Activated CD4-positive, alpha-beta T cell treated with anti-CD3 and anti-CD28 coated beads, Interleukin-2, amount 50 U/mL, for 16 hours (primary cell): Measurements from ENCODE around the gene CXXC1.
A peak's percentile ranks its signal among the peaks of the same experiment; 100 is the strongest.
"Not testable (repeated sequence)": the region's sequence is repeated elsewhere in the genome, so short reads cannot be mapped to it uniquely, and the experiment has no call there.

Source experiments
- DNase-seq: peaks from one replicate; pipeline ENCODE4 v3.0.0-alpha.2; 2020

The CXXC1 gene

DNA sequence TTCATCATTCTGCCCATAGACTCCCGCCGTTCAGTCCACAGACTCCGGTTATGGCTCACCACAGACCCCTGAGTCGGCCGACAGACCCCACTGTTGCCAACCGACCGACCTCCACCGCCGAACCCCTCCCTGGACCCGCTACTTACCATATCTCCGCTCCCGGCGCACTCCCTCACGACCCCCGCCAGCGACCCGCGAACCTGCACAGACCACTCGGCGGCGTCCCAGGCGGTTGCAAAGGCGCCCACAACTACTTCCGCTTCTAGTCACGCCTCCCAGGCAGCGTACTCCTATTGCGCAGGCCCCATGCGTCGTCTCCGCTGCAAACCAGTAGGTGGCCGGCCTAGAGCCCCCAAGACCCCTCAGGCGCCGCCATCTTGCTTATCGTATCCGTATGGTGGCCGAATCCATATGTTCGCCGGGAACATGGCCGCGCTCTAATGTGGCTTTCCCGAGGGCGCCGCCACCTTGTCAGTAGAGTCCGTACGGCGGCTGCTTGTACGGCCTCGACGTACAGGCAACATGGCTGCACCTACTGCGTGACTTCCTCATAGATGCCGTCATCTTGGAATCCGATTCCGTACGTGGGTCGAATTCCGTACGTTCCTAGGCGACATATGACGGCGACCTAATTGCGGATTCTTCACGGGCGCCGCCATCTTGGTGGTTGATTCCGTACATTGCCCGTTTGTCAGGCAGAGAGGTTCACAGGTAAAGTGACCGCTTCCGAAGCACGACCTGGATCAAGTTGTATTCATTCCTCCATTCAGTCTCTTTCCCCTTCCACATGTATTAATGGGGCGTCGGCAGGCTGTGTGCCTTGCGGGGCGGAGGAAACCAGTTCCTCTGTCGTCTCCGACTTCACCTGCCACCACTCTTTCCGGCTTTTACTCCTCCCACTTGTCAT is at the start of gene CXXC1:
CXXC1 (minus strand) TSS at position 252 of the 907 bp plus-strand sequence; CDS start at position 149, 103 bp downstream.
- DNase-seq = peak; percentile 98

DNA sequence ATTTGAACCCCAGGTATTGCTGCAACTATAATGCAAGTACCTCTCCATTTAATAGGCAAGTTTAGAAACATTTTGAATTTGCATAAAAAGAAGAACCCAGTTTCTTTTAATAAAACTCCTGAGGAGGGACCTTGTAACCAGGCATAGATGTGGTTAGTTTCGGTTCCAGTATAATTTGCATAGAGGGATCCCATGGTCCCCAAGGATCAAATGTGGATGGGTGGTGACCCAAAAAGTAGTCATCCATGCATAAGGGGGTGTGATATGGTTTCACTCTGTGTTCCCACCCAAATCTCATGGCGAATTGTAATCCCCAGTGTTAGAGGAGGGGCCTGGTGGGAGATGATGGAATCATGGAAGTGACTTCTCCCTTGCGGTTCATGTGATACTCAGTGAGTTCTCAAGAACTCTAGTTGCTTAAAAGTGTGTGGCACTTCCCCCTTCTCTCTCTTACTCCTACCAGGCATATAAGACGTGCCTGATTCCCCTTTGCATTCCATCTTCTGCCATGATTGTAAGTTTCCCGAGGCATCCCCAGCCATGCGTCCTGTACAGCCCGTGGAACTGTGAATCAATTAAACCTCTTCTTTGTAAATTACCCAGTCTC is 47.2 kb upstream of the CXXC1 start:
- DNase-seq = no peak

DNA sequence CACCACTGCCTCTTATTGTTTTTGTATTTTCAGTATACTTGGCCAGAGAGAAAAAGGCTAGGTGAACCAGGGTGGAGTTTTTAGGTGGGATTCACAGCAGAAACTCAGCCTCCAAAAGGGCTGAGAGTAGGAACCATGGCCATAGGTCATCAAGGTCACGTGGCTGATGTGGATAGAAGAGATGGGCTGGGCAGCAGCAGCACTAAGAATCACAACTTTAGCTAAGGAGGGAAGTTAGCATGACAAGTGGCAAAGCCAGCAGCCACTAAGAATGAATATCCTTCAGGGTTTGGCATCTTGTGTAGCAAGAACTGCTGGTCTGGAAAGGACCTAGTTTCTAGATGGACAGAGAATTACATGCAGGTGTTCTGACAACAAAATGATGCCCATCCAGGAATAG is 44.2 kb upstream of the CXXC1 start:
- DNase-seq = no peak

DNA sequence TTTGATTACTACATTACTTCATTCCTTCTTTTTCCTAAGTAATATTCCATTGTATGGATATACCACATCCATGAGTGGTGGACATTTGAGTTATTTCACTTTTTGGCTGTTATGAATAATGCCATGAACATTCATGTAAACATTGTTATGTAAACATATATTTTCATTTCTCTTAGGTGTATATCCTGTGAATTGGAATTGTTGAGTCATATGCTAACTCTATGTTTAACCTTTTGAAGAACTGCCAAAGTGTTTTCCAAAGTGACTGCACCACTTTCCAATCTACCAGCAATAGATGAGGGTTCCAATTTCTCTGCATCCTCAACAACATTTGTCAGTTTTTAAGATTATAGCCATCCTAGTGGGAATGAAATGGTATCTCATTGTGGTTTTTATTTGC is 42.7 kb upstream of the CXXC1 start:
- no peak for DNase-seq

DNA sequence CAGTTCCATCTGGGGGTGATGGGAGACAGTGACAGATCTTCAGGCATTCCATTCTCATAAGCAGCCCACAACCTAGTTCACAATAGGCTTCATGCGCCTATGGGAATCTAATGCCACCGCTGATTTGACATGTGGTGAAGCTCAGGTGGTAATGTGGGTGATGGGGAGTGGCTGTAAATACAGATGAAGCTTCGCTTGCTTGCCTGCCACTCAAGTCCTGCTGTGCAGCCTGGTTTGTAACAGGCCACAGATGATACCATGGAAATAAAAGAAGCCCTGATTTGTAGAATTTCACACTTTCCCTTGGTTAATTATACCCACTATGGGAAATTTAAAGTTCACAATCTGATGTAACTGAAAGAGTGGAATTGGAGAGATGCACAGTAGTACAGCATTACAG is 40.5 kb upstream of the CXXC1 start:
- DNase-seq = no peak

DNA sequence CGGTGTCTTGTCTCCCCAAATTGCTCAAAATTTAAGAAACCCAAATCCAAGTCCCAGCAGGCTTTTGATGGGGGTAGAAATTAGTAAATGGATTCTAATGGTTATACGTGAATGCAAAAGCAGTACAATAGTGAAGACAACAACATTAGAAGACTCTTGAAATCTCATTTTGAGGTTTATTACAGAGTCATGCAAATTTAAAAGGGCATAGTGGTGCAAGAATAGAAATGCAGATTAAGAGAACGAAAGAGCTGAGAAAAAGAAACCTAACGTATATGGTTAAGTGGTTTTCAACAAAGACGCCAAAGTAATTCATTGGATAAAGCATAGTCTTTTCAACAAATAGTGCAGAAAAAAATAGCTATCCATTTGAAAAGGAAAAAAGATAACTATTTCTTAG is 33.2 kb upstream of the CXXC1 start:
- no peak for DNase-seq

DNA sequence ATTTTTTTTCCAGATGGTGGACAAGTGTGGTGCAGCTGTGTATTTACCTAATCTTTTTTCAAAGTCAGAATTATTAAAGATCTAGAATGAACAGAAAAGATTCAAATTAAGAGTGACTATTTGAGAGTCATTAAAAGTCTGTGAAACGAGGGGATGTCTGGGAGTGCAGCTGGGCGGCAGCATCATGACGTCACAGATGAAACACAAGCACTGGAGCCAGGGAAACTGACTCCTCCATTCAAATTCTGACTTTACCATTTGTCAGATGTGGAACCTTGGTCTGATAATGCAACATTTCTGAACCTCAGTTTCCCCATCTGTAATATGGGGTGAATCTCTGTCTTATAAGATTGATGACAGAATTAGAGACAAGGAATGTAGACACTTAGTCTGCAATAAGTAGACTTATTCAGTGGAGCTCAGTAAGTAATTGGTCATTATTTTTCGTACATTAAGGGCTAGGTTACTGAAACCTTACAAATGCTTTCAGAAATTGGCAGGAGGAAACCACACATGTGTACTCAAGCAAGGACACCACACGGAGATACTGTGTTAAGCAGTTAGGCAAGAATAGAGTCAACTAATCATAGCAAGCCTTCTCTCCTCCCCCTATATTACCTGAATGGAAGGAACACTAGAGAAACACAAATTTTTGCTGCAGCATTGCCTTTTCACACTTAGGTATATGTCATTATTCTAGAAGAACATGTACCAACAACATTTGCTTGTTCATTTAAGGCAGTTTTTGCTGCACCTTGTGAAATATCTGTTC is 27.8 kb upstream of the CXXC1 start:
- no peak for DNase-seq

DNA sequence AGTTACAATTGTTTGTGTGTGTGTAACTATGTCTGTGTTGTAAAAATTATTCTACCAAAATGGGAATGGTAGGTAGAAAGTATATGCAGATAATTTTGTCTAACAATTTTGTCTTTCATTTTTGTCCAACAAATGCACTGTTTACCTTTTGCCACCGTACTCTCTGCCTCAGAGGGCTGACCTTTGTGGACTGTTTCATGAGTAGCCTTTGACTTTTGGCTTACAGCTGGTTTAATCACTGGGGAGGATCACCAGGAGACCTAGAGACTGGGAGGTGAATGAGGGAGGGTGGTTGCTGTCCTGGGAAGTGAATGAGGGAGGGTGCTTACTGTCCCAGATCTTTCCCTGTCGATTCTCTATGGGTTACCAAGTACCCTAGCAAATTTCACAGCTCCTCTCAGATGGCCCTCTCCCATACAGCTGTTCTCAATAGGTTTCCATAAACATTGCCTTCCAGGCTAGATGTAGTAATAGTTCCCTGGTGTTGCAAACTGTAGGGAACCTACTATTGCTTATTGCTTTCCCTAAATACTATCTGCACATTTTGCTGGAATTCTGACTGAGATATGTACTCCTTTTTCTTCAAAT is 26.5 kb upstream of the CXXC1 start:
- no peak for DNase-seq

DNA sequence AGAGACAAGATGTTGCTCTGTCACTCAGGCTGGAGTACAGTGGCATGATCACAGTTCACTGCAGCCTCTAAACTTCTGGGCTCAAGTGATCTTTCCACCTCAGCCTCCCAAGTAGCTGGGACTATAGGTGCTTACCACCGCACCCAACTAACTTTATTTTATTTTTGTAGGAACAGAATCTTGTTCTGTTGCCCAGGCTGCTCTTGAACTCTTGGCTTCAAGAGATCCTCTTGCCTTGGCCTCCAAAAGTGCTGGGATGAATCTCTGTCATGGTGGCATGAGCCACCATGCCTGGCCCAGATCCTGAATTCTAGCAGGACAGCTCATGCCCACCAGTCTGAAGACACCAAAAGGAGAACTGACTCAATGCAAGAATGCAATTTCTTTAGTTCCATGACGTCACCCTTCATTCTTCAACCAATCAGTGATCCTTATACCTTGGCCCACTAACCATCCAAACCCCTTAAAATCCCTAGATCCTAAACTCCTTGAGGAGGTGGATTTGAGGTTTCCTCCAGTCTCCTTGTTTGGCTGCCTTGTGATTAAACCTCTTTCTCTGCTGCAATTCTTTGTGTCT is 25.6 kb upstream of the CXXC1 start:
- no peak for DNase-seq

DNA sequence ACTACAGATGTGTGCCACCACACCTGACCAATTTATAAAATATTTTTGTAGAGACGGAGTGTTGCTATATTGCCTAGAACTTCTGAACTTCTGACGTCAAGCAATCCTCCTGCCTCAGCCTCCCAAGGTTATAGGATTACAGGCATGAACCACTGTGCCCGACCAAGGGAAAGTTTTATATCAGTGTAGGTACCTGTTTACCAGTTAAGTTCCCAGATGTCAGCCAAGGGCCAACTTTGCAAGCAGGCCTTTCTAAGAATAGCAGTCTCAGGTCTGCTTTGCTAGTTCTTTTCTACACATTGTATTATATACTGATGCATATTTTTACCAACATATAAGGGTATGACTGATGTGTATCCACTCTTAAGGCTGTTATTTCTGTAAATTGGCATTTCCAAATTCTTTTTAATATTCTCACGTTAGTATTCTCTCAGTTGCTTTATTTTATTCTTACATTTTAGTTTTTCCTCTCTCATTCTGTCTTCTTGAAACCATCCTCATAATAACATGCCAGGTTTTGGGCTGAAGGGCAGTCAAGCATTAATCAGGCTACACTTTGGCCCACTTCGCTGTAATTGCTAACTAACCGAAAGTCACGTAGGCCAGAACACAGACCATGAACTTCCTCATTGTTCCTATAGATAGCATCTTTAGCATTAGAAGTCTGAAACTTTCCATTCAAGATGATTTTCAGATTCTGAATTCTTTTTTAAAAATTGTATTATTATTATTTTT is 25.0 kb upstream of the CXXC1 start:
- no peak for DNase-seq

DNA sequence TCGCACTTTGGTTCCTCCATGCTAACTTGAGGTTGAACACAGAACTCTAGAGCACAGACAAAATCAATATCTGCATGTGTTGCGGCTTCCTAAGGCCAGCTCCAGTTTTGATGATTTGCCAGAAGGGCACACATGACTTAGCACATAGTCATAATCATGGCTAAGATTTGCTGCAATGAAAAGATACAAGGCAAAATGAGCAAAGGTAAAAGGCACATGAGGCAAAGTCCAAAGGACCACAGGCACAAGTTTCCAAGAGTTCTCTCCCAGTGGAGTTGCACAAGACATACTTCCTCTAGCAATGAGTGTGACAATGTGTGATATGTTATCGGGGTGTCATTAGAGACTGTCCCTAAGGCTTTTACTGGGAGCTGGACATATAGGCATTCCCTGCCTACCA is 24.2 kb upstream of the CXXC1 start:
- no peak for DNase-seq

DNA sequence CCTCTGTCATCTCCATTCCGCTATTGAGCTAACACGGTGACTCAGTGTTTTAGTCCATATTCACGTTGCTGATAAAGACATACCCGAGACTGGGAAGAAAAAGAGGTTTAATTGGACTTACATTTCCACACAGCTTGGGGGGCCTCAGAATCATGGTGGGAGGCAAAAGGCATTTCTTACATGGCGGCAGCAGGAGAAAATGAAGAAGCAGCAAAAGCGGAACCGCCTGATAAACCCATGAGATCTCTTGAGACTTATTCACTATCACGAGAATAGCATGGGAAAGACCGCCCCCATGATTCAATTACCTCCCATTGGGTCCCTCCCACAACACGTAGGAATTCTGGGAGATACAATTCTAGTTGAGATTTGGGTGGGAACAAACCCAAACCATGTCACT is 22.6 kb upstream of the CXXC1 start:
- no peak for DNase-seq

DNA sequence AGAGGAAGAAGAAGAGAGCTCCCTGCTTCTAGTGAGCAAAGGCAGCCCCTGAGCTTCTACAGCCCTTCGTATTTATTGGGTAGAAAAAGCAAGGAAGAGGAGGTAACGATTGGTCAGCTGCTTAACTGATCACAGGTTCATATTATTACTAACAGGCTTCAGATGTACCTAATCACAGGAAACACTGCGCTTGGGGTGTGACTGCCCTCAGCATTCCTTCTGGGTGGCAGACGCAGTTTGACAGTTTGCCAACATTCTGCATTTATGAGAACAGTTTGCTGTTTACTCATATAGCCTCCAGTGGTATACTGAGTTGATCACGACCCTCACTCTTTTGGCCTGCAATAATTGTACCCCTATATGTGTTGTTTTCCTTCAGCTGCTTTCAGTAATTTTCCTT is 21.4 kb upstream of the CXXC1 start:
- DNase-seq = not testable (repeated sequence)

DNA sequence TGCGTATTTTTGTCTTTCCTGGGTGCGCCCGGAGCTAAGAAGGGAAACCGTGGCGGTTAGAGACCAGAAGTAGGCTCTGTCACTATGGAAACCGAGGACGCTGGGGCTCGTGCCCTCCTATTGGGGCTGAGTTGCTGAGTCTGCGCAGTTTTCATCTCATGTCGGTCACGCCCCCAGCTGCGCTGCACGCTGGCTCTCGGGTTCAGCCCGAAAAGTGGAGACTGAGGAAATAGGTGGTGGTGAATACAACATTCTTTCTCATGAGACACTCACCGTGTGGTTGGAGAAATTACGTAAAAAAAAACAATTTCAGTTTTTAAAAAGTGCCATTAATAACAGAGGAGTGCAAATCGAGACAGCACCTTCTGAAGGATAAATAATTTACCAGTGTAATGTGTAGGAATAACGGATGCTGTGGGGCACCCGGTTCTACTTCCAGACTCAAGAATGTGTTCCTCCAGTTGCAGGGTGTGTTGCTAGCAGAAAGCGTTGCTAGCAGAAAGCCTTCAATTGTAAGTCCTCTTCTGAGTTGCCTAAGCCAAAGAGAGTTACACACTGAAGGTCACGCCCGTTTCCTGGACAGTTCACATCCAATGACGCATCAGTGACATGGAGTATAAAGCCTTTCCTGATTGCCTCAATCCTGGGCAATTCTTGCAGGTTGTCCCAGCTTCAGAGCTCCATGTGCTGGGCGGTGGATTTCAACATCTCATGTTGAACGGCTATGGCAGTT is 20.4 kb upstream of the CXXC1 start:
- peak; percentile 92 for DNase-seq

DNA sequence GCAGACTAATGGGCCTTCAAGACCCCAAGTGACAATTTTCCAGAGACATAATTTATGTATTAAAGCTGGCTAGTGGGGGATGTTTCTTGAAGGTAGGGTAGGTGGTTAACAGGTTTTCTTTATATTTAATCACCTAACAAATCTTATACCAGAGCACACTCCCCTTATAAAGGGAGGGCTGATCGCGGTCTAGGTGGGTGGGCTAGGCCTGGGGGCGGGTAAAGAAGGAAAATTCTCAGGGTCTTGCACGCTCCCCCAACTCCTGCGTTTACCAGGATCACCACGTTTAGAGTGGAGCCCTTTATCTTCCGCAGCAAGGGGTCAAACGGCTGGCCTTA is 19.9 kb upstream of the CXXC1 start:
- no peak for DNase-seq

DNA sequence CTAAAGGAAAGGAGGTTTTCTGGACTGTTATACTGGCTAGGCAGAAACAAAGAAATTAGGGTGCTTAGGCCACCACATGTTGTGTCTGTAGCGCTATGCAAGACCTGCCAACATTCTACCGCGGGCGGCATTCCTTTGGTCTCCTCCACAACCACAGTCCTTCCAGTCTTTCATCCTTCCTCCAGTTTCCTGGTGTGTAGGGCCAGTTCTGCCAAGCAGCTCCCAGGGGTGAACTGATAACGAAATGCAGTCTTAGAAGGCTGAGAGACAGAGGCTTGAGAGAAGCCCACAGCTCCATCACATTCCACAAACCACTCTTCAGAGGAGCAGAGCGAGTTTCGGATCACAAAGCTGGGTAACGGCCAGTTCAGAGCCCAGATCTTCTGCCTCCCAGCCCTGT is 19.5 kb upstream of the CXXC1 start:
- no peak for DNase-seq

DNA sequence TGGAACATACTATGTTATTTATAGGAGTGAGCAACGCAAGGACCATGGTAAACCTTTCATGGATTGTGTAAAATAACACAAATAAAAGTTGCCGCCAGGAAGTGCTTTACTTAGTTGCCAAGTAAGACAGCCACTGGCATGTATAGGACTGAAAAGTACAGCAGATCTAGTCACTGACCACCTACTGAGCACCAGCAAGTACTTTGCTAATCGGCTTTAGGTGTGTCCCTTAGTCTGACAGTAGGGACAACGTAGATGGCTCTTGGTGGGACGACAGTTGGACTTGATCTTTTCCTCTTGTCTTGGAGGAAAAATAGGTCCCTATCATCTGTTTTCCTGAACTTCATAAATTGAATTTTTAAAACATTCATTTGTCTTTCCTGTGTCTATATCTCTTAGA is 13.6 kb upstream of the CXXC1 start:
- no peak for DNase-seq

DNA sequence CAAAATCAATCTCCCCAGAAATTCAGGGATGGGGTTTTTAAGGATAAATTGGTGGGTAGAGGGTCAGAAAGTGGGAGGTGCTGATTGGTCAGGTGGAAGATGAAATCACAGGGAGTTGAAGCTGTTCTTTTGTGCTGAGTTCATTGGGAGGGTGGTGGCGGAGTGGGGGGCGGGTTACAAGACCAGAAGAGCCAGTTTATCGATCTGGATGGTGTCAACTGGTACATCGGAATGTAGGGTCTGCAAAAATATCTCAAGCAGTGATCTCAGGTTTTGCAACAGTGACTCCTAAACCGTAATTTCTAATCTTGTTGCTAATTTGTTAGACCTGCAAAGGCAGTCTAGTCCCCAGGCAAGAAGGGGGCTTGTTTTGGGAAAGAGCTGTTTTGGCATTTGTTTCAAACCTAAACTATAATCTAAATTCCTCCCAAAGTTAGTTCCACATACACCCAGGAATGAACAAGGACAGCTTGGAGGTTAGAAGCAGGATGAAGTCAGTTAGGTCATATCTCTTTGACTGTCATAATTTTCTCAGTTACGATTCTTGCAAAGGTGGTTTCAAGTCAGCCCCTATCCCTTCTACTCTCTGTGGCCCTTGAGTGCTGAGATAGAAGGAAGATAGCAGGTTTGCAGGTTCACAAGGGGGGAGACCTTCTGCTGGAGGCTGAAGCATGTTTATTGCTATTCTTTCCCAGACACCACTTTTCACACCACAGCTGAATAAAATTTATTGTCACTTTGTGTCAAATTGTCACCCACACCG is 12.3 kb upstream of the CXXC1 start:
- no peak for DNase-seq

DNA sequence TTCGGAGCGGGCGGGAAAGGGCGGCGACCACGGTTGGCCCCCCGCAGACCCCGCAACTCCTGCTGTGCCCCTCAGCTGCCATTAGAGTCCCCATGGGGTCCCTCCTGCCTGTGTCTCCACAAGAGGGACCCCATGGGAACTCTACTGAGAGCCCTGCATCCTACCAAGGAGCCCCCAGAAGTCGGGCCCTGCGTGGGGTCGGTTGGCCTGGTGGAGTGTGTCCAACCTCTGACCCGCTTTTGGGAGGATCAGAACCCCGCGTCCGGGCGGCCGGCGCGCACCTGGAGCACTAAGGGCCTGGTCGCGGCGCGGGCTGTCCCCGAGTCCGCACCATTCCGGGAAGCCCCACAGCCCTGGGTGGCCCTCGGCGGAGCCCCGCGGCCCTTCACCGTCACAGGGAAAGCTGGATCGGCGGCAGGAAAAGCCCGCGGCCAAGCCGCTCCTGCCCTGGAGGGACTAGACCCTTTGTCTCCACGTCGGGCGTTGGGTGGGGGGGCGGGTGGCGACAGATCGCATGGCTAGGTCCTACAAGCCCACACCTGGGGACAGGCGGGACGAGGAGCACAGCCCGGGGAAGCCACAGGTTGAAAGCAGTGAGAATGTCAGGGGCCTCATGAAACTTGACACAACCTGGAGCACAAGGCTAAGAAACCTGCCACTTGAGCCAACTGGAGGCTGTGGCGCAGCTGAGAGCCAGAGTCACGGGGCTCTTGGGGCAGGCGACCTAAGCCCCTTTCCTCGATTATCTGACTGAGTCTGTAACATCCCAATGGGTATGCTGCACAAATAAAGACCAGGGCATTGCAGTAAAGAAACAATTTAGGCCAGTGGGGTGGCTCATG is 11.2 kb upstream of the CXXC1 start:
- DNase-seq = no peak
